ENCODE data around the gene NSMCE1. TPM values are rescaled to one million over a fixed set of nuclear protein-coding genes. Genes with fewer than 3 reads are reported as not detected.

The NSMCE1 gene
- total and polyA plus RNA-seq, 7 experiments from 2014 or later = 45.5 to 220 (median 71.7) TPM

DNA sequence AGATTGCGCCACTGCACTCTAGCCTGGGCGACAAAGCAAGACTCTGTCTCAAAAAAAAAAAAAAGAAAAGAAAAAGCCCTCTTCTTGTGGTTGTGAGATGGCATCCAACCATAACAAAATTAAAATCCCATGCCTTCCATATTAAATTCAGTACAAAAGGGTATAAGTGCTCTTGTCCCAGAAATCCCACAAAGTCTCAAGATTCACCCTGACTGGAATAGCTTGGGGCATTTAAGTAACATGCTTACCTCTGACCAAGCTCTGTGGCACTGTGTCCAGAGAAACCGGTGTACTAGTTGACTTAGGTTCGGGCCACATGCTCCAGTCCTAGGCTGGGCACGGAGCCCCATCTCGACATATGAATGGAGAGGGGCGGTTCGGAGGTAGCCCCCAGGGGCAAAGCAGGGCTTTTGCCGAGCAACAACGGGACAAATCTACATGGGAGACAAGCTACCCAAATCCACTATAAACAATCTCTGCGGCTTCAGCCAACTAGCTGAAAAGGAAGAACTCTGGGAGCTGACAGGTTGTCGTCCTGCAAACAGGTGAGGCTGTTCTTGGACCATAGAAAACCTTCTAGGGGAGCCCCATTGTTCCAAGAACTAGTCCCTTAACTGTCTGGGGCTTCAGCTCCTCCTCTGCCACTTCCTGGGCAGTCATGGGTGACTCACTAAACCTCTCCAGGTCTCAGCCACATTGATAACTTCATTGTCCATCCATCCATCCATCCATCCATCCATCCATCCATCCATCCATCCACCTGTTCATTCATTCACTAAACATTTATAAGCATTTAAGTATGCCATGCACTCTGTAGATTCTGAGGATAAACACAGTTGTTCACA is 34.9 kb upstream of the NSMCE1 start:
- H3K27me3 Mint-ChIP-seq = no peaks in the 10 kb centered on the region
- H3K36me3 ChIP-seq (ENCODE audit: control insufficient read depth in 2 of 3, insufficient read depth in 3 of 3, low read length in 3 of 3) = no peaks in the 10 kb centered on the region
- no peaks in the 10 kb centered on the region for H3K9me3 ChIP-seq (ENCODE audit: control insufficient read depth in 2 of 3, low read length in 3 of 3)
- H3K27ac ChIP-seq (ENCODE audit: low read depth, low read length) = no peak overlapping the region
- intact Hi-C loops (cut with micrococcal nuclease) = no loop called here
- H3K27me3 ChIP-seq (ENCODE audit: control insufficient read depth in 2 of 2, insufficient read depth in 2 of 2, low read length in 2 of 2) = no peaks in the 10 kb centered on the region
- DNase-seq (no peak), ATAC-seq (no peak)
- peak overlapping the region in 1 of 9 donors; percentile 68 for H3K27ac Mint-ChIP-seq
- H3K4me3 ChIP-seq (ENCODE audit: low read length) = no peak overlapping the region
- ChIA-PET CTCF (interaction anchor here (1.0 kb wide), 1 partner anchor 14 kb away, joined by 3 read pairs; no protein-coding TSS in a partner anchor), POLR2A (no interaction called here)
- H3K4me1 Mint-ChIP-seq = peaks cover 14 to 47% (median 16%) of the 10 kb centered on the region in 7 donors
- H3K4me3 Mint-ChIP-seq = no peak overlapping the region
- H3K9me3 Mint-ChIP-seq = peaks cover 0 to 11% (median 0%) of the 10 kb centered on the region in 11 donors
- peaks cover 0 to 25% (median 0%) of the 10 kb centered on the region in 5 donors for H3K36me3 Mint-ChIP-seq
- H3K4me1 ChIP-seq (ENCODE audit: control insufficient read depth in 2 of 2, insufficient read depth in 2 of 2, low read length in 2 of 2) = no peaks in the 10 kb centered on the region

GRCh38 chr16:27302126-27302525 is 33.6 kb upstream of the NSMCE1 start:
- intact Hi-C loops (cut with micrococcal nuclease) = no loop called here
- ChIA-PET POLR2A (interaction anchor here (0.8 kb wide), 1 partner anchor 15 kb away, joined by 5 read pairs; no protein-coding TSS in a partner anchor), CTCF (interaction anchor here (0.8 to 1.0 kb wide), 2 partner anchors 10 to 13 kb away, joined by 3 to 5 read pairs; no protein-coding TSS in a partner anchor)
- Histone ChIP-seq H3K4me1 (ENCODE audit: control insufficient read depth in 2 of 2, insufficient read depth in 2 of 2, low read length in 2 of 2) (no peaks in the 10 kb centered on the region), H3K27me3 (ENCODE audit: control insufficient read depth in 2 of 2, insufficient read depth in 2 of 2, low read length in 2 of 2) (no peaks in the 10 kb centered on the region), H3K27ac (ENCODE audit: low read depth, low read length) (no peak overlapping the region), H3K36me3 (ENCODE audit: control insufficient read depth in 2 of 3, insufficient read depth in 3 of 3, low read length in 3 of 3) (no peaks in the 10 kb centered on the region), H3K4me3 (ENCODE audit: low read length) (no peak overlapping the region), H3K9me3 (ENCODE audit: control insufficient read depth in 2 of 3, low read length in 3 of 3) (no peaks in the 10 kb centered on the region)
- peaks cover 14 to 51% (median 23%) of the 10 kb centered on the region in 7 donors for H3K4me1 Mint-ChIP-seq
- H3K9me3 Mint-ChIP-seq = peaks cover 0 to 10% (median 0%) of the 10 kb centered on the region in 11 donors
- no peak for DNase-seq
- no peaks in the 10 kb centered on the region for H3K27me3 Mint-ChIP-seq
- peaks cover 0 to 29% (median 0%) of the 10 kb centered on the region in 5 donors for H3K36me3 Mint-ChIP-seq
- no peak overlapping the region for H3K4me3 Mint-ChIP-seq
- H3K27ac Mint-ChIP-seq = peak overlapping the region in 1 of 9 donors; percentile 51
- no peak for ATAC-seq

GRCh38 chr16:27301236-27301861 is 32.8 kb upstream of the NSMCE1 start:
- H3K27ac ChIP-seq (ENCODE audit: low read depth, low read length) = no peak overlapping the region
- no peak overlapping the region for H3K4me3 Mint-ChIP-seq
- no peaks in the 10 kb centered on the region for H3K27me3 Mint-ChIP-seq
- no peak overlapping the region for H3K27ac Mint-ChIP-seq
- intact Hi-C loops (cut with micrococcal nuclease) = no loop called here
- no peaks in the 10 kb centered on the region for H3K9me3 ChIP-seq (ENCODE audit: control insufficient read depth in 2 of 3, low read length in 3 of 3)
- ChIA-PET CTCF (interaction anchor here (0.8 to 1.0 kb wide), 2 partner anchors 11 to 14 kb away, joined by 3 to 5 read pairs; no protein-coding TSS in a partner anchor), POLR2A (no interaction called here)
- ATAC-seq (no peak), DNase-seq (no peak)
- H3K36me3 Mint-ChIP-seq = peaks cover 0 to 25% (median 0%) of the 10 kb centered on the region in 5 donors
- peaks cover 14 to 48% (median 23%) of the 10 kb centered on the region in 7 donors for H3K4me1 Mint-ChIP-seq
- no peaks in the 10 kb centered on the region for H3K4me1 ChIP-seq (ENCODE audit: control insufficient read depth in 2 of 2, insufficient read depth in 2 of 2, low read length in 2 of 2)
- H3K9me3 Mint-ChIP-seq = peaks cover 0 to 7% (median 0%) of the 10 kb centered on the region in 11 donors
- no peak overlapping the region for H3K4me3 ChIP-seq (ENCODE audit: low read length)
- no peaks in the 10 kb centered on the region for H3K36me3 ChIP-seq (ENCODE audit: control insufficient read depth in 2 of 3, insufficient read depth in 3 of 3, low read length in 3 of 3)
- H3K27me3 ChIP-seq (ENCODE audit: control insufficient read depth in 2 of 2, insufficient read depth in 2 of 2, low read length in 2 of 2) = no peaks in the 10 kb centered on the region

- peak overlapping the region in 2 of 9 donors; percentile 10 to 22 for H3K27ac Mint-ChIP-seq
- POLR2A ChIA-PET = interaction anchor here (0.8 to 1.4 kb wide), 2 partner anchors 11 to 14 kb away, joined by 3 to 4 read pairs; no protein-coding TSS in a partner anchor
- ATAC-seq (no peak), DNase-seq (no peak)
- H3K4me1 Mint-ChIP-seq = peaks cover 8 to 35% (median 11%) of the 10 kb centered on the region in 7 donors
- no peaks in the 10 kb centered on the region for H3K27me3 Mint-ChIP-seq
- H3K27me3 ChIP-seq (ENCODE audit: control insufficient read depth in 2 of 2, insufficient read depth in 2 of 2, low read length in 2 of 2) = no peaks in the 10 kb centered on the region
- H3K4me3 Mint-ChIP-seq = no peak overlapping the region
- no peak overlapping the region for H3K4me3 ChIP-seq (ENCODE audit: low read length)
- no peaks in the 10 kb centered on the region for H3K36me3 ChIP-seq (ENCODE audit: control insufficient read depth in 2 of 3, insufficient read depth in 3 of 3, low read length in 3 of 3)
- no peaks in the 10 kb centered on the region for H3K4me1 ChIP-seq (ENCODE audit: control insufficient read depth in 2 of 2, insufficient read depth in 2 of 2, low read length in 2 of 2)
- peaks cover 0 to 17% (median 0%) of the 10 kb centered on the region in 5 donors for H3K36me3 Mint-ChIP-seq
- intact Hi-C loops (cut with micrococcal nuclease) = no loop called here
- H3K9me3 Mint-ChIP-seq = peaks cover 0 to 3% (median 0%) of the 10 kb centered on the region in 11 donors
- H3K9me3 ChIP-seq (ENCODE audit: control insufficient read depth in 2 of 3, low read length in 3 of 3) = no peaks in the 10 kb centered on the region
- CTCF ChIA-PET = no interaction called here
- H3K27ac ChIP-seq (ENCODE audit: low read depth, low read length) = no peak overlapping the region
These were observed 29.6 kb upstream of the NSMCE1 start for GRCh38 chr16:27298132-27298531.

GRCh38 chr16:27293343-27293742 is 24.8 kb upstream of the NSMCE1 start:
- ATAC-seq = no peak
- POLR2A ChIA-PET = interaction anchor here (0.6 kb wide), 2 partner anchors 17 to 115 kb away, joined by 3 read pairs; no protein-coding TSS in a partner anchor
- no peak for DNase-seq
- Mint-ChIP-seq H3K27ac (peak overlapping the region in 3 of 9 donors; percentile 18 to 59 (median 48)), H3K4me3 (no peak overlapping the region), H3K4me1 (peaks cover 25 to 46% (median 38%) of the 10 kb centered on the region in 7 donors), H3K36me3 (peaks cover 0 to 15% (median 0%) of the 10 kb centered on the region in 5 donors), H3K27me3 (no peaks in the 10 kb centered on the region), H3K9me3 (no peaks in the 10 kb centered on the region)
- Histone ChIP-seq H3K36me3 (ENCODE audit: control insufficient read depth in 2 of 3, insufficient read depth in 3 of 3, low read length in 3 of 3) (no peaks in the 10 kb centered on the region), H3K4me3 (ENCODE audit: low read length) (no peak overlapping the region), H3K4me1 (ENCODE audit: control insufficient read depth in 2 of 2, insufficient read depth in 2 of 2, low read length in 2 of 2) (peaks cover 0 to 30% of the 10 kb centered on the region in 2 donors), H3K27ac (ENCODE audit: low read depth, low read length) (no peak overlapping the region), H3K9me3 (ENCODE audit: control insufficient read depth in 2 of 3, low read length in 3 of 3) (no peaks in the 10 kb centered on the region), H3K27me3 (ENCODE audit: control insufficient read depth in 2 of 2, insufficient read depth in 2 of 2, low read length in 2 of 2) (no peaks in the 10 kb centered on the region)
- CTCF ChIA-PET = no interaction called here
- intact Hi-C loops (cut with micrococcal nuclease) = no loop called here

GRCh38 chr16:27291722-27292240 is 23.2 kb upstream of the NSMCE1 start:
- ATAC-seq (no peak), DNase-seq (no peak)
- peak overlapping the region in 7 of 9 donors; percentile 9 to 76 (median 65) for H3K27ac Mint-ChIP-seq
- H3K36me3 Mint-ChIP-seq = peaks cover 0 to 24% (median 5%) of the 10 kb centered on the region in 5 donors
- Histone ChIP-seq H3K4me1 (ENCODE audit: control insufficient read depth in 2 of 2, insufficient read depth in 2 of 2, low read length in 2 of 2) (peaks cover 0 to 30% of the 10 kb centered on the region in 2 donors), H3K27me3 (ENCODE audit: control insufficient read depth in 2 of 2, insufficient read depth in 2 of 2, low read length in 2 of 2) (no peaks in the 10 kb centered on the region), H3K9me3 (ENCODE audit: control insufficient read depth in 2 of 3, low read length in 3 of 3) (no peaks in the 10 kb centered on the region), H3K4me3 (ENCODE audit: low read length) (no peak overlapping the region), H3K36me3 (ENCODE audit: control insufficient read depth in 2 of 3, insufficient read depth in 3 of 3, low read length in 3 of 3) (no peaks in the 10 kb centered on the region), H3K27ac (ENCODE audit: low read depth, low read length) (no peak overlapping the region)
- peaks cover 21 to 52% (median 46%) of the 10 kb centered on the region in 7 donors for H3K4me1 Mint-ChIP-seq
- intact Hi-C loops (cut with micrococcal nuclease) = no loop called here
- H3K4me3 Mint-ChIP-seq = no peak overlapping the region
- CTCF ChIA-PET = no interaction called here
- peaks cover 0 to 4% (median 0%) of the 10 kb centered on the region in 11 donors for H3K9me3 Mint-ChIP-seq
- H3K27me3 Mint-ChIP-seq = no peaks in the 10 kb centered on the region
- POLR2A ChIA-PET = interaction anchor here (1.0 to 2.0 kb wide), 3 partner anchors 11 to 24 kb away, joined by 3 to 5 read pairs (median 3); no protein-coding TSS in a partner anchor
